Pancreas (tissue), 10 donors: Measurements from ENCODE around the gene TTLL7. TPM values are rescaled to one million over a fixed set of nuclear protein-coding genes. Genes with fewer than 3 reads are reported as not detected.
"Not testable (repeated sequence)": the region's sequence is repeated elsewhere in the genome, so short reads cannot be mapped to it uniquely, and the experiment has no call there.

Experiments
- ATAC-seq, 4 donors: fragments of 200-7000 bp; cut with Tn5 transposase; one replicate each; pipeline versions ENCODE4 v1.8.0 to v1.9.1; 2020; ENCODE audit warnings: mild to moderate bottlenecking in 4 of 4, moderate library complexity in 4 of 4
- DNase-seq, 6 donors: peaks; one replicate each; pipeline ENCODE4 v3.0.0-alpha.2; 2020
- FAIRE-seq: peaks from 2 replicates; lab custom pipeline; 2012; peaks lifted over from hg19 to GRCh38; lab: Jason Lieb, UNC
- H3K27ac ChIP-seq, 4 donors: fragments of 200-600 bp; sonication (generic); 1 replicate in 3 of 4; 2 replicates in 1 of 4; pipeline versions ENCODE4 v1.5.0 to v1.8.0; 2020
- H3K27me3 ChIP-seq, 4 donors: fragments of 200-600 bp; one replicate each; pipeline ENCODE4 v1.8.0; 2021
- H3K36me3 ChIP-seq, 3 donors: fragments of 200-600 bp; sonication (generic) in 1 of 3; one replicate each; pipeline versions ENCODE4 v1.5.0 to v1.8.0; 2020 to 2021
- H3K4me1 ChIP-seq, 3 donors: fragments of 200-600 bp; one replicate each; pipeline ENCODE4 v1.8.0; 2021
- H3K4me3 ChIP-seq, 4 donors: fragments of 200-600 bp; sonication (generic) in 2 of 4; one replicate each; pipeline versions ENCODE4 v1.5.0 to v1.8.0; 2020 to 2021
- H3K9me3 ChIP-seq, 4 donors: fragments of 200-600 bp; one replicate each; pipeline ENCODE4 v1.8.0; 2021
- CTCF ChIP-seq, 4 donors: fragments of 200-600 bp; sonication (generic) in 3 of 4; IDR thresholded peaks; one replicate each; pipeline versions ENCODE4 v1.5.0 to v1.8.0; 2021; ENCODE audit warnings: antibody characterized with exemption in 4 of 4
- WGBS, 2 donors: extraction: QIAGEN DNeasy Blood & Tissue Kit; methylation state at CpG; one replicate each; pipeline ENCODE4 v1.1.7; 2013; 5-methylcytosine and 5-hydroxymethylcytosine counted together
- intact Hi-C, 3 donors: fragments of 100-400 bp; cut with DNase I; formaldehyde crosslinking; loops; one replicate each; pipeline versions ENCODE4 v1.11.1 to v1.14.2; 2022
- polyA plus RNA-seq, 2 donors: library from polyadenylated mRNA; stranded (reverse); fragments of 200-250 nt; gene quantifications; one replicate each; pipeline ENCODE4 v1.2.3, GENCODE V29; 2013
- total RNA-seq, 6 donors: library from RNA; stranded (reverse); fragmentation: NEBNext Ultra II Directional in 4 of 6; extraction: Animal tissue kit (Norgen Biotek cat#: 25700) in 4 of 6; gene quantifications; one replicate each; pipeline versions ENCODE4 v1.2.1 to v1.2.4, GENCODE V29; 2021 to 2023
- donor health status: healthy with polysubstance abuse.
- donor health status: DM: no; HTN: no; CAD: no; lungs with moderate emphysema.
- donor health status: DM: no; HTN: no; CAD: no.
- donor health status: control.
- donor health status: control.
- donor health status: Bipolar disorder and iron deficiency.
- donor health status: DM: yes; HTN: yes; CAD: no.
- donor health status: DM: no; HTN: no; CAD: no.
- donor health status: DM: no; HTN: no; CAD: no.
- donor health status: DM: yes; HTN: yes; CAD: no.

TTLL7 gene
- total and polyA plus RNA-seq, 8 donors, result 10.5 to 22.4 (median 13.0) TPM

DNA sequence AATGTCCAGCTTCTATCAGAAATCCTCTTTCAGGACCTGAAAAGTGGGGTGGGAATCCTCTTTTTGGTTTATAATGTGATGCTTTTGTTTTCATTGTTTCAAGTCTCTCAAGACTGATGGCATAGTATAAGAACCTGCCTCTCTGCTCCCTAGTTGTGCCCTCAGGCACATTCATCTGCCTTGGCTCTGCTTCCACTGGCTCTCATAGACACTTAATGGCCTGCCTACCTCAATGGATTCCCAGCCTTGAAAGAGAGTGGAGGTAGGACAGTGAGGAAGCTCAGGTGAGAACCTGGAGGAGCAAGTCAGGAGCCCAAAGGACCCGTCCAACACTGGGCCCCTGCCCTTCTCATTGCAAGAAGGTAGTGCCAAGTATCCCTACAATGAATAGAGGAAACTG lies 4.8 kb downstream of the TTLL7 start:
- FAIRE-seq, result no peak
- intact Hi-C loops, result no loop called here
- WGBS, 2 donors, result 67 to 89% methylated on average over 1 of the region's 1 CpG
- no peak overlapping the region for H3K4me3 ChIP-seq
- H3K36me3 ChIP-seq, result no peaks in the 10 kb centered on the region
- no peak for TF ChIP-seq CTCF (IDR thresholded peaks at IDR 0.05)
- no peaks in the 10 kb centered on the region for H3K27me3 ChIP-seq
- H3K9me3 ChIP-seq, result no peaks in the 10 kb centered on the region
- no peak for ATAC-seq
- DNase-seq, result no peak
- H3K4me1 ChIP-seq, result peaks cover 0 to 11% (median 0%) of the 10 kb centered on the region in 3 donors
- H3K27ac ChIP-seq, result no peak overlapping the region

DNA sequence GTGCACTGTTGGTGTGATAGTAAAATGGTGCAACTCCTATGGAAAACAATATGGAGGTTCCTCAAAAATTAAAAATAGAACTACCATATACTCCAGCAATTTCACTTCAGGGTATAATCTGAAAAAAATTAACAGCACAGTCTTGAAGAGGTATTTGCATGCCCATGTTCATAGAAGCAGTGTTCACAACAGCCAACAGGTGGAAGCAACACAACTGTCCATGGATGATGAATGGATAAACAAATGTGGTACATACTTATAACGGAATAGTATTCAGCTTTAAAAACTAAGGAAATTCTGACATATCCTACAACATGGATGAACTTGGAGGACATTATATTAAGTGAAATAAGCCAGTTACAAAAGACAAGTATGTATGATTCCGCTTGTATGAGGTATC lies 8.2 kb downstream of the TTLL7 start:
- no peak for TF ChIP-seq CTCF (IDR thresholded peaks at IDR 0.05)
- 88 to 89% methylated on average over 2 of the region's 2 CpGs for WGBS, 2 donors
- no peak for DNase-seq
- Histone ChIP-seq H3K4me1 (no peaks in the 10 kb centered on the region), H3K4me3 (no peak overlapping the region), H3K27ac (no peak overlapping the region), H3K9me3 (no peaks in the 10 kb centered on the region), H3K27me3 (no peaks in the 10 kb centered on the region), H3K36me3 (no peaks in the 10 kb centered on the region)
- intact Hi-C loops, result no loop called here
- no peak for FAIRE-seq
- ATAC-seq, result no peak

GRCh38 chr1:83985048-83985447 lies 13.9 kb downstream of the TTLL7 start:
- H3K27ac ChIP-seq, result no peak overlapping the region
- H3K36me3 ChIP-seq, result no peaks in the 10 kb centered on the region
- WGBS, 2 donors, result 46 to 54% methylated on average over 3 of the region's 3 CpGs
- intact Hi-C loops, result no loop called here
- ATAC-seq (peak in 3 of 4 donors; percentile 53 to 76 (median 60)), FAIRE-seq (no peak), DNase-seq (peak in 2 of 6 donors; percentile 9 to 29)
- H3K4me3 ChIP-seq, result no peak overlapping the region
- H3K27me3 ChIP-seq, result no peaks in the 10 kb centered on the region
- no peak for TF ChIP-seq CTCF (IDR thresholded peaks at IDR 0.05)
- H3K4me1 ChIP-seq, result peaks cover 0 to 4% (median 0%) of the 10 kb centered on the region in 3 donors
- no peaks in the 10 kb centered on the region for H3K9me3 ChIP-seq

GRCh38 chr1:83983918-83984317 lies 15.0 kb downstream of the TTLL7 start:
- FAIRE-seq, H3K4me3 ChIP-seq, H3K36me3 ChIP-seq, DNase-seq, ATAC-seq, H3K27ac ChIP-seq, H3K4me1 ChIP-seq, intact Hi-C loops, H3K9me3 ChIP-seq, H3K27me3 ChIP-seq: not testable (repeated sequence)
- WGBS, 2 donors, result 97 to 100% methylated on average over 1 of the region's 1 CpG

- Histone ChIP-seq H3K4me3 (no peak overlapping the region), H3K27me3 (no peaks in the 10 kb centered on the region), H3K4me1 (no peaks in the 10 kb centered on the region), H3K27ac (no peak overlapping the region), H3K36me3 (no peaks in the 10 kb centered on the region), H3K9me3 (no peaks in the 10 kb centered on the region)
- 94% methylated on average over 1 of the region's 1 CpG for WGBS, 2 donors
- intact Hi-C loops, result no loop called here
- no peak for TF ChIP-seq CTCF (IDR thresholded peaks at IDR 0.05)
- DNase-seq (no peak), FAIRE-seq (no peak), ATAC-seq (no peak)
Observed at GRCh38 chr1:83978056-83978455, 20.9 kb downstream of the TTLL7 start.
